Measurements from ENCODE around the gene SCUBE2. TPM values are rescaled to one million over a fixed set of nuclear protein-coding genes. Genes with fewer than 3 reads are reported as not detected.

SCUBE2 gene
- total RNA-seq, 1 donor from 2014 or later = 1.2 TPM

GRCh38 chr11:9071692-9072091, 19.7 kb downstream of the SCUBE2 start:
- Mint-ChIP-seq H3K4me1 (ENCODE audit: low read depth) (peaks cover 6% of the 10 kb centered on the region), H3K9me3 (ENCODE audit: low read depth) (no peaks in the 10 kb centered on the region), H3K36me3 (ENCODE audit: insufficient read depth) (no peaks in the 10 kb centered on the region), H3K4me3 (ENCODE audit: low read depth) (no peak overlapping the region), H3K27ac (no peak overlapping the region), H3K27me3 (peaks cover 24% of the 10 kb centered on the region)
- DNase-seq (ENCODE audit: low spot score, unreplicated experiment) = no peak
- TF ChIP-seq CTCF (IDR thresholded peaks at IDR 0.05; ENCODE audit: unreplicated experiment) = no peak

GRCh38 chr11:9070749-9071491, 20.5 kb downstream of the SCUBE2 start:
- H3K4me3 Mint-ChIP-seq (ENCODE audit: low read depth) = no peak overlapping the region
- no peak for DNase-seq (ENCODE audit: low spot score, unreplicated experiment)
- peaks cover 20% of the 10 kb centered on the region for H3K27me3 Mint-ChIP-seq
- no peaks in the 10 kb centered on the region for H3K9me3 Mint-ChIP-seq (ENCODE audit: low read depth)
- peaks cover 9% of the 10 kb centered on the region for H3K4me1 Mint-ChIP-seq (ENCODE audit: low read depth)
- H3K27ac Mint-ChIP-seq = no peak overlapping the region
- no peak for TF ChIP-seq CTCF (IDR thresholded peaks at IDR 0.05; ENCODE audit: unreplicated experiment)
- H3K36me3 Mint-ChIP-seq (ENCODE audit: insufficient read depth) = no peaks in the 10 kb centered on the region

GRCh38 chr11:9069862-9070470, 21.4 kb downstream of the SCUBE2 start:
- H3K27ac Mint-ChIP-seq = no peak overlapping the region
- peaks cover 11% of the 10 kb centered on the region for H3K27me3 Mint-ChIP-seq
- no peaks in the 10 kb centered on the region for H3K36me3 Mint-ChIP-seq (ENCODE audit: insufficient read depth)
- H3K9me3 Mint-ChIP-seq (ENCODE audit: low read depth) = no peaks in the 10 kb centered on the region
- peaks cover 10% of the 10 kb centered on the region for H3K4me1 Mint-ChIP-seq (ENCODE audit: low read depth)
- no peak for TF ChIP-seq CTCF (IDR thresholded peaks at IDR 0.05; ENCODE audit: unreplicated experiment)
- H3K4me3 Mint-ChIP-seq (ENCODE audit: low read depth) = no peak overlapping the region
- no peak for DNase-seq (ENCODE audit: low spot score, unreplicated experiment)

GRCh38 chr11:9069256-9069655, 22.1 kb downstream of the SCUBE2 start:
- Mint-ChIP-seq H3K27me3 (peaks cover 11% of the 10 kb centered on the region), H3K9me3 (ENCODE audit: low read depth) (no peaks in the 10 kb centered on the region), H3K4me3 (ENCODE audit: low read depth) (no peak overlapping the region), H3K27ac (no peak overlapping the region), H3K4me1 (ENCODE audit: low read depth) (peaks cover 10% of the 10 kb centered on the region), H3K36me3 (ENCODE audit: insufficient read depth) (no peaks in the 10 kb centered on the region)
- DNase-seq (ENCODE audit: low spot score, unreplicated experiment) = no peak
- TF ChIP-seq CTCF (IDR thresholded peaks at IDR 0.05; ENCODE audit: unreplicated experiment) = no peak

GRCh38 chr11:9066433-9066925, 24.9 kb downstream of the SCUBE2 start:
- Mint-ChIP-seq H3K9me3 (ENCODE audit: low read depth) (no peaks in the 10 kb centered on the region), H3K27ac (no peak overlapping the region), H3K36me3 (ENCODE audit: insufficient read depth) (no peaks in the 10 kb centered on the region), H3K4me1 (ENCODE audit: low read depth) (peaks cover 10% of the 10 kb centered on the region), H3K27me3 (peaks cover 22% of the 10 kb centered on the region), H3K4me3 (ENCODE audit: low read depth) (no peak overlapping the region)
- no peak for TF ChIP-seq CTCF (IDR thresholded peaks at IDR 0.05; ENCODE audit: unreplicated experiment)
- DNase-seq (ENCODE audit: low spot score, unreplicated experiment) = no peak

Measured in progenitor cell of endocrine pancreas (in vitro differentiated cells).